ENCODE data around the gene ASCC3. TPM values are rescaled to one million over a fixed set of nuclear protein-coding genes. Genes with fewer than 3 reads are reported as not detected.

The ASCC3 gene
- total and polyA plus RNA-seq, 2 experiments from 2014 or later = 92.9 to 129 TPM

DNA sequence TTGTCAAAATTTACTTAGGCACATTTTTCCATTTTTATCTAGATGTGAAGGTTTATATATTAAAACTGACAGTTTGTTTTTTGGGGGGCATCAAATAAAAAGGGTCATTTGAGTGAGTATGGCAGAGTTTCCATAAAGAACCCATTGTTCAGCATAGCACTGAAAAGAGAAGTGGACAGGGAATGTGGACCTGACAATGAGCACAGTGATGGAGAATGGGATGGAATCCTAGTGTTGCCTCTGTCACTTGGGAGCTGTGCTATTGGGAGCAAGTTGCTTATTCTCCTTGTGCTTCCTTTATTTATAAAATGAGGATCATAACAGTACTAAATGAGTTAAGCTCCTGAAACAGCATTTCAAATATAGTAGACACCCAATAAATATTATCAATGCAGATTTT lies 285.7 kb downstream of the ASCC3 start (continued):
- TF ChIP-seq CTCF (conservative IDR thresholded peaks at IDR 0.05; ENCODE audit: low read depth in 2 of 2) = no peak
- TF ChIP-seq, protein P1, sequence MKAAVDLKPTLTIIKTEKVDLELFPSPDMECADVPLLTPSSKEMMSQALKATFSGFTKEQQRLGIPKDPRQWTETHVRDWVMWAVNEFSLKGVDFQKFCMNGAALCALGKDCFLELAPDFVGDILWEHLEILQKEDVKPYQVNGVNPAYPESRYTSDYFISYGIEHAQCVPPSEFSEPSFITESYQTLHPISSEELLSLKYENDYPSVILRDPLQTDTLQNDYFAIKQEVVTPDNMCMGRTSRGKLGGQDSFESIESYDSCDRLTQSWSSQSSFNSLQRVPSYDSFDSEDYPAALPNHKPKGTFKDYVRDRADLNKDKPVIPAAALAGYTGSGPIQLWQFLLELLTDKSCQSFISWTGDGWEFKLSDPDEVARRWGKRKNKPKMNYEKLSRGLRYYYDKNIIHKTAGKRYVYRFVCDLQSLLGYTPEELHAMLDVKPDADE (IDR thresholded peaks at IDR 0.05) = no peak
- no peak for TF ChIP-seq POLR2AphosphoS5 (IDR thresholded peaks at IDR 0.05; ENCODE audit: low read depth)
- no peak for TF ChIP-seq ZNF114 (CRISPR knock-in tag; IDR thresholded peaks at IDR 0.05)
- no peak for TF ChIP-seq ZNF331 (CRISPR knock-in tag; IDR thresholded peaks at IDR 0.05; ENCODE audit: low read depth)
- TF ChIP-seq NANOG (IDR thresholded peaks at IDR 0.05; ENCODE audit: borderline replicate concordance) = no peak
- no peak for TF ChIP-seq EZH2 (IDR thresholded peaks at IDR 0.05; ENCODE audit: low read depth, unreplicated experiment)
- no peak for TF ChIP-seq CREB1 (CRISPR knock-in tag; IDR thresholded peaks at IDR 0.05; ENCODE audit: low read depth)
- no peak for TF ChIP-seq REST (IDR thresholded peaks at IDR 0.05; ENCODE audit: unreplicated experiment)

GRCh38 chr6:100593522-100593921 lies 287.6 kb downstream of the ASCC3 start:
- Mint-ChIP-seq H3K9me3 (no peaks in the 10 kb centered on the region), H3K27me3 (ENCODE audit: insufficient read depth, low read depth, poor library complexity) (no peaks in the 10 kb centered on the region), H3K36me3 (ENCODE audit: low read depth) (peaks cover 15% of the 10 kb centered on the region), H3K4me3 (no peak overlapping the region), H3K4me1 (peaks cover 3% of the 10 kb centered on the region; the same call in 2 of the 3 replicates), H3K27ac (peak overlapping the region; percentile 56)
- DNase-seq (ENCODE audit: low spot score) (no peak), ATAC-seq (no peak)
- Histone ChIP-seq H3K4me2 (no peak overlapping the region), H3K27me3 (ENCODE audit: insufficient read depth) (no peaks in the 10 kb centered on the region), H3K4me1 (ENCODE audit: insufficient read depth) (no peaks in the 10 kb centered on the region), H3K27ac (ENCODE audit: low read depth) (no peak overlapping the region), H2AFZ (no peak overlapping the region), H4K20me1 (replicated peaks; ENCODE audit: insufficient read depth) (no peaks in the 10 kb centered on the region), H3K9me2 (ENCODE audit: insufficient read depth) (no peaks in the 10 kb centered on the region), H3F3A (replicated peaks; ENCODE audit: low read depth) (no peaks in the 10 kb centered on the region), H3K79me2 (replicated peaks; ENCODE audit: insufficient read depth) (no peaks in the 10 kb centered on the region), H3K4me3 (no peak overlapping the region), H3K36me3 (ENCODE audit: insufficient read depth) (0 out of 2 replicates have a peak, but pooled peaks cover 4% of the 10 kb centered on the region)
- TF ChIP-seq EZH2phosphoT487 (IDR thresholded peaks at IDR 0.05; ENCODE audit: unreplicated experiment) (no peak), ZNF331 (CRISPR knock-in tag; IDR thresholded peaks at IDR 0.05; ENCODE audit: low read depth) (no peak), ZNF114 (CRISPR knock-in tag; IDR thresholded peaks at IDR 0.05) (no peak), CREB1 (CRISPR knock-in tag; IDR thresholded peaks at IDR 0.05; ENCODE audit: low read depth) (no peak), CTCF (conservative IDR thresholded peaks at IDR 0.05; ENCODE audit: low read depth in 2 of 2) (no peak), STAT1 (IDR thresholded peaks at IDR 0.05; ENCODE audit: unreplicated experiment) (no peak), NANOG (IDR thresholded peaks at IDR 0.05; ENCODE audit: borderline replicate concordance) (no peak), REST (IDR thresholded peaks at IDR 0.05; ENCODE audit: unreplicated experiment) (no peak), JUNB (IDR thresholded peaks at IDR 0.05; ENCODE audit: unreplicated experiment) (no peak)
- TF ChIP-seq, protein P1 (IDR thresholded peaks at IDR 0.05) = no peak

All from GM23338 (cell line).